Ovary (tissue), 10 donors: ENCODE measurements around the gene RBM26. TPM values are rescaled to one million over a fixed set of nuclear protein-coding genes. Genes with fewer than 3 reads are reported as not detected.

Source experiments
- DNase-seq, 5 donors: peaks; one replicate each; pipeline ENCODE4 v3.0.0-alpha.2; 2019 to 2020
- H3K27ac ChIP-seq, 2 donors: fragments of 200-600 bp; one replicate each; pipeline versions ENCODE4 v1.5.1 to v1.8.0; 2019 to 2022
- H3K27me3 ChIP-seq: fragments of 200-600 bp; one replicate; pipeline ENCODE4 v1.8.0; 2022
- H3K36me3 ChIP-seq: fragments of 200-600 bp; sonication (generic); one replicate; pipeline ENCODE4 v1.5.1; 2019
- H3K4me1 ChIP-seq: one replicate; pipeline ENCODE4 v1.8.1; 2013; ENCODE audit warnings: mild to moderate bottlenecking, moderate library complexity; ENCODE audit not compliant: insufficient read depth
- H3K4me3 ChIP-seq: fragments of 200-600 bp; sonication (generic); one replicate; pipeline ENCODE4 v1.5.1; 2017
- H3K9me3 ChIP-seq, 2 donors: fragments of 200-600 bp in 1 of 2; sonication (generic) in 1 of 2; one replicate each; pipeline versions ENCODE4 v1.5.1 to v1.8.1; 2013 to 2019; ENCODE audit warnings: mild to moderate bottlenecking in 1 of 2, moderate library complexity in 1 of 2
- EP300 ChIP-seq: sonication (generic); formaldehyde crosslinking; IDR thresholded peaks from one replicate; pipeline ENCODE4 v1.6.1; 2017; ENCODE audit warnings: antibody characterized with exemption
- POLR2A ChIP-seq: fragments of 450-650 bp; IDR thresholded peaks from one replicate; pipeline ENCODE4 v1.6.1; 2017; ENCODE audit warnings: antibody characterized with exemption, mild to moderate bottlenecking, moderate library complexity
- WGBS, 3 donors: extraction: QIAGEN DNeasy Blood & Tissue Kit in 1 of 3; methylation state at CpG; one replicate each; pipeline versions ENCODE4 v1.1.5 to v1.1.7; 2013 to 2017; 5-methylcytosine and 5-hydroxymethylcytosine counted together
- intact Hi-C, 4 donors: fragments of 100-400 bp; cut with DNase I; formaldehyde crosslinking; loops; one replicate each; pipeline versions ENCODE4 v1.11.0 to v1.15.1; 2022 to 2023
- long read RNA-seq, 3 donors: library from polyadenylated mRNA in 2 of 3; unstranded in 2 of 3; transcript quantifications; one replicate each; pipeline ENCODE4 v2.0.0 and lab custom pipeline, GENCODE V29; 2021 to 2026
- polyA plus RNA-seq, 2 donors: library from polyadenylated mRNA; stranded (reverse); fragments of 200-250 nt in 1 of 2; fragments of 350-450 nt in 1 of 2; fragmentation: Illumina TruSeq in 1 of 2; extraction: RNeasy Lipid Tissue Mini Kit (QIAGEN cat#74804) in 1 of 2; gene quantifications; one replicate each; pipeline ENCODE4 v1.2.3, GENCODE V29; 2013 to 2014
- total RNA-seq, 7 donors: library from RNA; depleted of rRNA in 2 of 7; stranded (reverse); fragments of >200 nt in 2 of 7; fragmentation: NEBNext Ultra II Directional in 3 of 7; extraction: Animal tissue kit (Norgen Biotek cat#: 25700) in 3 of 7; gene quantifications; one replicate each; pipeline versions ENCODE4 v1.1.0 to v1.2.4, GENCODE V29; 2016 to 2023
- TF ChIP-seq, protein P1 (sequence below), 3 donors: fragments of 450-650 bp in 2 of 3; fragments of 200-600 bp in 1 of 3; IDR thresholded peaks; one replicate each; pipeline versions ENCODE4 v1.5.1 to v1.8.0; 2016 to 2022; ENCODE audit warnings: antibody characterized with exemption in 3 of 3, mild to moderate bottlenecking in 1 of 3
- donor health status: DM: no; HTN: no; CAD: no; lungs with moderate emphysema.
- donor health status: DM: no; HTN: no; CAD: no.
- donor health status: Bipolar disorder and iron deficiency.
- donor health status: DM: yes; HTN: yes; CAD: no.
- donor health status: DM: no; HTN: no; CAD: no.
- donor health status: DM: yes; HTN: yes; CAD: no.

The RBM26 gene, protein sequence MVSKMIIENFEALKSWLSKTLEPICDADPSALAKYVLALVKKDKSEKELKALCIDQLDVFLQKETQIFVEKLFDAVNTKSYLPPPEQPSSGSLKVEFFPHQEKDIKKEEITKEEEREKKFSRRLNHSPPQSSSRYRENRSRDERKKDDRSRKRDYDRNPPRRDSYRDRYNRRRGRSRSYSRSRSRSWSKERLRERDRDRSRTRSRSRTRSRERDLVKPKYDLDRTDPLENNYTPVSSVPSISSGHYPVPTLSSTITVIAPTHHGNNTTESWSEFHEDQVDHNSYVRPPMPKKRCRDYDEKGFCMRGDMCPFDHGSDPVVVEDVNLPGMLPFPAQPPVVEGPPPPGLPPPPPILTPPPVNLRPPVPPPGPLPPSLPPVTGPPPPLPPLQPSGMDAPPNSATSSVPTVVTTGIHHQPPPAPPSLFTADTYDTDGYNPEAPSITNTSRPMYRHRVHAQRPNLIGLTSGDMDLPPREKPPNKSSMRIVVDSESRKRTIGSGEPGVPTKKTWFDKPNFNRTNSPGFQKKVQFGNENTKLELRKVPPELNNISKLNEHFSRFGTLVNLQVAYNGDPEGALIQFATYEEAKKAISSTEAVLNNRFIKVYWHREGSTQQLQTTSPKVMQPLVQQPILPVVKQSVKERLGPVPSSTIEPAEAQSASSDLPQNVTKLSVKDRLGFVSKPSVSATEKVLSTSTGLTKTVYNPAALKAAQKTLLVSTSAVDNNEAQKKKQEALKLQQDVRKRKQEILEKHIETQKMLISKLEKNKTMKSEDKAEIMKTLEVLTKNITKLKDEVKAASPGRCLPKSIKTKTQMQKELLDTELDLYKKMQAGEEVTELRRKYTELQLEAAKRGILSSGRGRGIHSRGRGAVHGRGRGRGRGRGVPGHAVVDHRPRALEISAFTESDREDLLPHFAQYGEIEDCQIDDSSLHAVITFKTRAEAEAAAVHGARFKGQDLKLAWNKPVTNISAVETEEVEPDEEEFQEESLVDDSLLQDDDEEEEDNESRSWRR
- 10 to 100 TPM; 35.0 to 52.9 (median 43.3) TPM for total RNA-seq
- polyA plus RNA-seq = 10 to 100 TPM; 19.0 to 35.8 TPM
- long read RNA-seq, donor 1, full-length matches to known transcripts = 1 of 26 reads
- long read RNA-seq, donor 1, partial matches to known transcripts = 13 of 26 reads
- long read RNA-seq, donor 1, other reads (novel, unspliced or antisense) = 12 of 26 reads
- long read RNA-seq, donor 2, full-length matches to known transcripts = 13 of 39 reads
- long read RNA-seq, donor 2, partial matches to known transcripts = 26 of 39 reads
- long read RNA-seq, donor 2, other reads (novel, unspliced or antisense) = 0 of 39 reads
- long read RNA-seq, donor 3, full-length matches to known transcripts = 1 of 8 reads
- long read RNA-seq, donor 3, partial matches to known transcripts = 3 of 8 reads
- long read RNA-seq, donor 3, other reads (novel, unspliced or antisense) = 4 of 8 reads

DNA sequence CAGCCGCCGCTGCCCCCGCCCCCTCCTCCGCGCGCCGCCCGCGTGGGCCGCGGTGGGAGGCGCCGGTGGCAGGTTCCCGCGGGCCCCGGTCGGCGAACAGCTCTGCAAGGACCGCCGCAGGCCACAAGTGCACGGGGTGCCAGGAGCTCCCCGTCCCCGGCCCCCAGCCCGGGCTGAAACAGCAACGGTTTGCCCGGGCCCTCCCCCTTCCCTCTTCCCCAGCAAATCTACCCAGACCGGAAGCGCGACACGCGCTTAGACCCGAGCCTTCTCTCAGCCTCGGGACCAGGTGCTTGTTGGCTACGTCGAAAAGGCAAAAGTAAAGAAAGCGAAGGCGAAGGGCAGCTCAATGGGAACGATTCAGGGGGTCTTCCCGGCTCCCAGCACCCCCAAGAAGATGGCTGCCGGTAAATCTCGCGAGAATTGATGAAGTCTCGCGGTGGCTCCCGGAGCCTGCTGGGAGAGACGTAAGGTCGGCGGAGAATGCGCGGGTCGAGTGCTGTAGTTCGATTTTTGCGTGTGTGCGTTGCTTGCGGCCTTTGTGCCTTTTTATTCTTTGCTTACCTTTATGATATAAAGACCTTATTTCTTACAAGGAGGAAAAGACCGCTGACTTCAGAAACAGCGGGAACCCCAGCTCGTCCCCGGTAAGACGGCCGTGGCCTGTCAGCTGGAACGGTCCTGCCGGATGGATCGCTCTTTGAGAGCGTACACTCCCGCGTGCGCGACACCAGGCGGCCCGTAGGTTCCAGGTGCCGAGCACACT is at the start of gene RBM26:
Gene RBM26, minus strand, starts transcription at position 425 of the 766 bp plus-strand sequence. CDS start 481 bp downstream, outside the sequence.
- H3K4me3 ChIP-seq = peak within 1 kb of the TSS; percentile 94
- peak; percentile 93 to 97 (median 94) for DNase-seq
- no peaks in the 10 kb centered on the region for H3K36me3 ChIP-seq
- TF ChIP-seq EP300 (no peak), POLR2A (peak; percentile 75)
- H3K27me3 ChIP-seq = no peaks in the 10 kb centered on the region
- peak within 1 kb of the TSS; percentile 81 to 94 for H3K27ac ChIP-seq
- intact Hi-C loops = no loop called here
- 0 to 1% (median 1%) methylated on average over 68 to 72 of the region's 72 CpGs for WGBS, 3 donors
- H3K9me3 ChIP-seq = no peaks in the 10 kb centered on the region
- peaks cover 9% of the 10 kb centered on the region for H3K4me1 ChIP-seq

DNA sequence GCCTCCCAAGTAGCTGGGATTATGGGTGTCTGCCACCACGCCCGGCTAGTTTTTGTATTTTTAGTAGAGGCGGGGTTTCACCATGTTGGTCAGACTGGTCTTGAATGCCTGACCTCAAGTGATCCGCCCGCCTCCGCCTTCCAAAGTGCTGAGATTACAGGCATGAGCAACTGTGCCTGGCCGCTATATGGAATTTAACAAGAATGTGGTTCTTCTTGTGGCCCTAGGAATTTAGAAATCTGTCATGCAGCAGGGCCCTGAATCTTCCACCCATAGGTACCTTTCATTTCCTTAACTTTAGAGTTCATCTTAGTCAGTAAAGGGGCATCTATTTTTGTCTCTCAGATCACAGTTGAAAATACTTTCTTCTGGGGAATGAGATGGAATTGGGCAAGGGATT is 49.3 kb upstream of the RBM26 start:
- H3K27me3 ChIP-seq = no peaks in the 10 kb centered on the region
- H3K9me3 ChIP-seq = no peaks in the 10 kb centered on the region
- H3K27ac ChIP-seq = no peak overlapping the region
- H3K4me1 ChIP-seq = no peaks in the 10 kb centered on the region
- no peak for DNase-seq
- no peak overlapping the region for H3K4me3 ChIP-seq
- intact Hi-C loops = no loop called here
- TF ChIP-seq, protein P1, sequence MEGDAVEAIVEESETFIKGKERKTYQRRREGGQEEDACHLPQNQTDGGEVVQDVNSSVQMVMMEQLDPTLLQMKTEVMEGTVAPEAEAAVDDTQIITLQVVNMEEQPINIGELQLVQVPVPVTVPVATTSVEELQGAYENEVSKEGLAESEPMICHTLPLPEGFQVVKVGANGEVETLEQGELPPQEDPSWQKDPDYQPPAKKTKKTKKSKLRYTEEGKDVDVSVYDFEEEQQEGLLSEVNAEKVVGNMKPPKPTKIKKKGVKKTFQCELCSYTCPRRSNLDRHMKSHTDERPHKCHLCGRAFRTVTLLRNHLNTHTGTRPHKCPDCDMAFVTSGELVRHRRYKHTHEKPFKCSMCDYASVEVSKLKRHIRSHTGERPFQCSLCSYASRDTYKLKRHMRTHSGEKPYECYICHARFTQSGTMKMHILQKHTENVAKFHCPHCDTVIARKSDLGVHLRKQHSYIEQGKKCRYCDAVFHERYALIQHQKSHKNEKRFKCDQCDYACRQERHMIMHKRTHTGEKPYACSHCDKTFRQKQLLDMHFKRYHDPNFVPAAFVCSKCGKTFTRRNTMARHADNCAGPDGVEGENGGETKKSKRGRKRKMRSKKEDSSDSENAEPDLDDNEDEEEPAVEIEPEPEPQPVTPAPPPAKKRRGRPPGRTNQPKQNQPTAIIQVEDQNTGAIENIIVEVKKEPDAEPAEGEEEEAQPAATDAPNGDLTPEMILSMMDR (IDR thresholded peaks at IDR 0.05) = no peak
- TF ChIP-seq POLR2A = no peak
- TF ChIP-seq EP300 = no peak
- H3K36me3 ChIP-seq = no peaks in the 10 kb centered on the region
- 94 to 97% (median 94%) methylated on average over 7 of the region's 7 CpGs for WGBS, 3 donors

DNA sequence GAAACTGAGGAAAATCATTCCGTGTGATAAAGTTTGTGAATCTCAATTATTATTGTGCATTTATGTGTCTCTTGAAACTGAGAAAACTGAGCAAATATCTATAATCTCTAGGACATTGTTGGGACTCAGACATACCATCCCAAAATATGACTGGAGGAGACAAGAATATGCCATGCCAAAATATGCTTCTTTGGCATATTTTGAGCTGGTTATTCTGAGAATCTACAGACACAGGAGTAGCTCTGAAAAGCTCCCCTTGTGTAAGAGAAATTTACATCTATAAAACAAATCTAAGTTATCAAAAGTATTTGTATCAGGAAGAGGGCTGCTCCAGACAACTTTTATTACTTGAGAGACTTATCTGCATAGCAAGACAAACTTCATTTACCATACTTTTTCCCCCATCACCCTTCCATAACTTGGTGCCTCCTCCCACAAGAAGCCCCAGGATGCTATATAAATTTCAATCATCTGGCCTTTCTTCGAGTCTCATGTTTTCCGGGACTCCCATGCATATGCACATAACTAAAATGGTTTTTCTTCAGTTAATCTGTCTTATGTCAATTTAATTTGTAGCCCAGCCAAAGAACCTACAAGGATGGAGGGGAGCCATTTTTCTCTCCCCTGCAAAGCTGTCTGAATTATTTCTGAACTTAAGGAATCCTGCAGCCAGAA is 46.3 kb upstream of the RBM26 start:
- H3K27me3 ChIP-seq = no peaks in the 10 kb centered on the region
- DNase-seq = no peak
- no peak overlapping the region for H3K4me3 ChIP-seq
- WGBS, 3 donors = 27 to 41% (median 38%) methylated on average over 3 of the region's 3 CpGs
- no peak for TF ChIP-seq POLR2A
- no peak for TF ChIP-seq EP300
- TF ChIP-seq, protein P1 (IDR thresholded peaks at IDR 0.05) = no peak
- H3K27ac ChIP-seq = no peak overlapping the region
- H3K4me1 ChIP-seq = no peaks in the 10 kb centered on the region
- intact Hi-C loops = no loop called here
- H3K9me3 ChIP-seq = no peaks in the 10 kb centered on the region
- H3K36me3 ChIP-seq = no peaks in the 10 kb centered on the region

DNA sequence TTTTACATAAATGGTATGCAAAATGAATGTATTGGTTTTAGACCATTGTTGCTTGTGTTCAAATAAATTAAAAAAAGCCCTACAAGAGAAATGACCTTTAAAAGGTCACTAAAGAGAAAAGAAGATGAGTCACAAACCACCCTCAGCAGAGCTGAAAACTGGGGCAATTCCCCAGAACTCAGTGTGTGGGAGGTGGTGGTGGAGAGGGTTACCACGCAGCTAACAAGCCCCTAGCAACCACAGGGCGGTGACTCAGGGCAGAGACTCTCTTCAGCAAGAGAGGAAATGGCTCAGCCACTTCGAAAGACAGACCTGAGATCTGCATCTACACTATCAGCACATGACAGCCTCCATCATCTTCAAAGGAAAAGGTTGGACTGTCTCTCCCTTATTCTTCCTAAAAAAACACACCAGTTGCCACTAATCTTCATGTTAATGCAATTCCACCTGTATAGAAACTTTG is 45.5 kb upstream of the RBM26 start:
- Histone ChIP-seq H3K9me3 (no peaks in the 10 kb centered on the region), H3K4me3 (no peak overlapping the region), H3K27ac (no peak overlapping the region), H3K27me3 (no peaks in the 10 kb centered on the region), H3K36me3 (no peaks in the 10 kb centered on the region), H3K4me1 (no peaks in the 10 kb centered on the region)
- DNase-seq = no peak
- TF ChIP-seq EP300 (no peak), POLR2A (no peak)
- TF ChIP-seq, protein P1 (IDR thresholded peaks at IDR 0.05) = no peak
- intact Hi-C loops = no loop called here
- 35 to 39% (median 38%) methylated on average over 3 of the region's 3 CpGs for WGBS, 3 donors
